Hematopoietic multipotent progenitor cell treated with erythropoietin and hydrocortisone succinate and interleukin-3 and kit ligand, for 8 days (in vitro differentiated cells): ENCODE measurements around the gene SLC1A4.
"Not testable (repeated sequence)": the region's sequence is repeated elsewhere in the genome, so short reads cannot be mapped to it uniquely, and the experiment has no call there.

Experiments used
- DNase-seq: peaks from one replicate; pipeline ENCODE4 v3.0.0-alpha.2; 2015

Gene SLC1A4

DNA sequence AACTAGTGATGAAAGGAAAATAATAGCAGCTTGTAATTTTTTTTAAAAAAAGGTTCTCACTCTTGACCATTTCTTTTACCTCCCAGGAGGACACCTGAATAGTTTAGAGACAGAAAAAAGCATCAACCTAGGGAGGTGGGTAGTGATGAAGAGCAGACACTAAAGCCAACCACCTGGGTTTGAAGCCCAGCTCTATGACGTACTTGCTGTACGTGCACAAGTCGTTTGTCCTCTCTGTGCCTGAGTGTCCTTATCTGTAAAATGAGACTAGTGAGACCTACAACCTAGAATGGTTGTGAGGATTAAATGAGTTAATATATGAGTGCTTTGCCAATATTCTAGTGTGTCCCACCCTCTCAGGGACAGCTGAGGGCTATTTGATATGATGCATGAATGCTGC, 5.8 kb downstream of the SLC1A4 start:
- no peak for DNase-seq

- DNase-seq: no peak
Measured at GRCh38 chr2:64996871-64997307, 7.7 kb downstream of the SLC1A4 start.

DNA sequence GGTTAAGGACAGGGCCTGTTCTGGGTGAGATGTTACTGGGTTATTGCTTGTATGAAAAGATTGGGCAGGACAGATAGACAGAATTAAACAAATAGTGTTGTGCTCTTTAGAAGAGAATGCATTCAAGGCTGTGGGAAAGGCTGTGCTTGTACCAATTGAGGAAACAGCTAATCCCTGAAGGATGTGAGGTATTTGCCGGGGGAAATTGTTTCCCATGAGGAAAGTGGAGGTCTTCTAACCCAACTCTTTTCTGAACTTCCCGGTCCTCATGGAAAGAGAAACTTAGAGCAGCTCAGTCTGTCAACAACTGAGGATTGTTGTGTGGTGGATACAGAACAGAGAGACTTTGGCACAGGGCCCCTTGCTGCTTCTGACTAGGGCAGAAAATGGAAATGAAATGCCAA, 9.5 kb downstream of the SLC1A4 start:
- no peak for DNase-seq

- no peak for DNase-seq
Measured at GRCh38 chr2:64999754-65000153, 10.6 kb downstream of the SLC1A4 start.

GRCh38 chr2:65000644-65001043, 11.4 kb downstream of the SLC1A4 start:
- DNase-seq: no peak

DNA sequence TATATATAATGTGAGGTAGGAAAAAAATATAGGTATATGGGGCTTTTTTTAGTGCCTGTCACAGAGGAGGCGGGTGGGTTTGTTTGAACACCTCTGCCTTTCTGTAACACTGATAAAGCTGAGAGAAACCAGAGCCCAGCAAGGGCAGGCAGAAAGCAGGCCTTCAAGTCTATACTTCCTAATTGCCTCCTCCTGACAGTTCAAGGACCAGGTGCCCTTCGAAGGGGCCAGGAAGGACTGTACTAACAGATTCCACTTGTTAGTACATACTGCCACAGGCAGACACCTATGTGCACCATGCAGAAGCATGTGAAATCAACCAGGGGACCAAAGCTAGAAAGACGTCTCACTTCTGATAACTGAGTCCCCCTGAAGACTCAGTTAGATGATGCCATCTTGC, 13.8 kb downstream of the SLC1A4 start:
- no peak for DNase-seq

GRCh38 chr2:65004232-65004631, 15.0 kb downstream of the SLC1A4 start:
- DNase-seq: not testable (repeated sequence)

DNA sequence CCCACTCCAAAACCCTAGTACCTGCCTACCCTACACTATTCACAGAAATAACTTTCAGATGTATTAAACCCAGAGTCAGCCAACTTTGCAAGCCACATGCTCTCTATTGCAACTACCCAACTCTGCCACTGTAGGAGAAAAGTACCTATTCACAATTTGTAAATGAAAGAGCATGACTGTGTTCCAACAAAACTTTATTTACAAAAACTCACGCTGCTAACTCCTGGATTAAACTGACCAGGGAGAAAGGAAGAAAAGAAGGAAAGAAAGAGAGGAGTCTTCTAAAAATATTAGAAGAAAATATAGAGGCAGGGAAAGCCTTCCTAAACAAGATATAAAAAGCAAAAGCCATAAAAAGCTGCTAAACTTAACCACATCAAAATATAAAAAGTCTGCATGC, 24.6 kb downstream of the SLC1A4 start:
- DNase-seq: no peak

GRCh38 chr2:65015731-65016130, 26.5 kb downstream of the SLC1A4 start:
- DNase-seq: no peak

- DNase-seq: no peak
Measured at GRCh38 chr2:65016789-65017188, 27.6 kb downstream of the SLC1A4 start.

- DNase-seq: peak; percentile 56
Measured at GRCh38 chr2:65017335-65017734, 28.1 kb downstream of the SLC1A4 start.

- peak; percentile 31 for DNase-seq
Measured at GRCh38 chr2:65018141-65018582, 29.0 kb downstream of the SLC1A4 start.

- DNase-seq: no peak
Measured at GRCh38 chr2:65019010-65019409, 29.8 kb downstream of the SLC1A4 start.

- no peak for DNase-seq
Measured at GRCh38 chr2:65019675-65020195, 30.5 kb downstream of the SLC1A4 start.

DNA sequence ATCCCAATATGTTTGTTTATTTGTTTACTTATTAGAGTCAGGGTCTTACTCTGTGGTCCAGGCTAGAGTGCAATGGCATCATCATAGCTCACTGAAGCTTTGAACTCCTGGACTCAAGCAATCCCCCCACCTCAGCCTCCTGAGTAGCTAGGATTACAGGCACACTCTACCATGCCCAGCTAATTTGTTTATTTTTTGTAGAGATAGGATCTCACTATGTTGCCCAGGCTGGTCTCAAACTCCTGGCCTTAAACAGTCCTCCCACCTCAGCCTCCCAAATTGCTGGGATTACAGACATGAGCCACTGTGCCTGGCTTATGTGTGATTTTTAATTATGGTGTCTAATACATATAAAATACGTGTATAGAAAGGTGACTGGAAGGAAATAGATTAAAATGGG, 31.1 kb downstream of the SLC1A4 start:
- DNase-seq: not testable (repeated sequence)

DNA sequence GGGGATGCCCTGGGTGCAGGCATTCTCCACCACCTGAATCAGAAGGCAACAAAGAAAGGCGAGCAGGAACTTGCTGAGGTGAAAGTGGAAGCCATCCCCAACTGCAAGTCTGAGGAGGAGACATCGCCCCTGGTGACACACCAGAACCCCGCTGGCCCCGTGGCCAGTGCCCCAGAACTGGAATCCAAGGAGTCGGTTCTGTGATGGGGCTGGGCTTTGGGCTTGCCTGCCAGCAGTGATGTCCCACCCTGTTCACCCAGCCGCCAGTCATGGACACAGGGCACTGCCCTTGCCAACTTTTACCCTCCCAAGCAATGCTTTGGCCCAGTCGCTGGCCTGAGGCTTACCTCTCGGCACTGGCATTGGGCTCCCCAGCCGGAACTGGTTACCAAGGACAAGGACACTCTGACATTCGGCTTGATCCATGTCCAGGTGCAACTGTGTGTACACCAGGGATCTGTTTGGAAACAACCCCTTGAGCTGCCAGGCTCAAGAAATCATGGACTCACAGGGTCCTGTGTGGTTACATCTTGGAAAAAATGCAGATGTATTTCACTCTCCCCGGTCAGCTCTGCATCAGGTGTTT, 31.8 kb downstream of the SLC1A4 start:
- DNase-seq: no peak

GRCh38 chr2:65021709-65022108, 32.5 kb downstream of the SLC1A4 start:
- peak; percentile 95 for DNase-seq

- DNase-seq: no peak
Measured at GRCh38 chr2:65022189-65022588, 33.0 kb downstream of the SLC1A4 start.

DNA sequence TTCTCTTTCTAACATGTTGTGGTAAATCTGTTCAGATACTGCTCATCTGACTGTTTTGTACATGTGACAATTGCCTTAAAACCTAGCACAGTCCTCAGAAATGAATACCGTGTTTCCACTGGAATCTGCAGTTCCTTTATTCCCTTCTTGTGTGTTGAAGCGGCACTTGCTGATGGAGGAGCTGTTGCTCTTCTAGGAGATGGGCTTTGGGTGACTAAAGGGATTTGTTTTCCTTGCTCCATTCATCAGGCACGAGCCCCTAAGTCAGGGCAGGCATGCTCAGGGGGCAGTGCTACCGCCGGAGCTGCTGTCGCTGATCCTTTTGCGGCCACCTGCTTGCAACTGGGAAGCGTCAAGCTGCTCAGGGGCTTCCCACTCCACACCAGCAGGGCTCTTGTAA, 34.5 kb downstream of the SLC1A4 start:
- DNase-seq: no peak

- DNase-seq: no peak
Measured at GRCh38 chr2:65024149-65024829, 35.1 kb downstream of the SLC1A4 start.

GRCh38 chr2:65025453-65026123, 36.4 kb downstream of the SLC1A4 start:
- no peak for DNase-seq

DNA sequence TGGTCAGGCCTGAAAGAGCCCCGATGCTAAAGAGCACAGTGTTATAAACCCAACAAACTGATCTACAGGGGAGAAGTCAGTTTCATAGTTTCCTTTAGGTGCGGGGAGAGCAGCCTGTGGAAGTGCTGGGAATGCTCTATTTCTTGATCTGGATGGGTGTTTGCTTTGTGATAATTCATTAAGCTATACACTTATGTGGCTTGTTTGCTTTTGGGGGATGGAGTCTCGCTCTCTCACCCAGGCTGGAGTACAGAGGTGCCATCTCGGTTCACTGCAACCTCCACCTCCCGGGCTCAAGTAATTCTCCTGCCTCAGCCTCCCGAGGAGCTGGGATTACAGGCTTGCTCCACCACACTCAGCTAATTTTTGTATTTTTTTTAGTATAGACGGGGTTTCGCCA, 37.0 kb downstream of the SLC1A4 start:
- no peak for DNase-seq

- DNase-seq: no peak
Measured at GRCh38 chr2:65026704-65027464, 37.7 kb downstream of the SLC1A4 start.
